Measurements from ENCODE around the gene TMEM119.

Gene TMEM119

DNA sequence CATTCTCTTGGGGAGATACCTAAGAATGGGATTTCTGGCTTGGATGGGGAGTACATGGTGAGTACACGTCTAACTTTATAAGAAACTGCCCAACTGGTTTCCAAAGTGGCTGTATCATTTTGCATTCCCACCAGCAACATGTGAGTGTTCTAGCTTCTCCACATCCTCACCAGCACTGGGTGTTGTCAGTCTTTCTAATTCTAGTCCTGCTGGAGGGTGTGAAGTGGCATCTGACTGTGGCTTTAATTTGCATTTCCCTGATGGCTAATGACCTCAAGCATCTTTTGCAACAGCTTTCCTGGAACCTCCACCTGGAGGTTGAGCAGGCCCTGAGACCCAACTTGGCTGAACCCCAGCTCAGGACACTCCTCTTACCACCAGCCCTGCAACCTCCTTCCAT is 18.0 kb upstream of the TMEM119 start:
- no peak for DNase-seq

DNA sequence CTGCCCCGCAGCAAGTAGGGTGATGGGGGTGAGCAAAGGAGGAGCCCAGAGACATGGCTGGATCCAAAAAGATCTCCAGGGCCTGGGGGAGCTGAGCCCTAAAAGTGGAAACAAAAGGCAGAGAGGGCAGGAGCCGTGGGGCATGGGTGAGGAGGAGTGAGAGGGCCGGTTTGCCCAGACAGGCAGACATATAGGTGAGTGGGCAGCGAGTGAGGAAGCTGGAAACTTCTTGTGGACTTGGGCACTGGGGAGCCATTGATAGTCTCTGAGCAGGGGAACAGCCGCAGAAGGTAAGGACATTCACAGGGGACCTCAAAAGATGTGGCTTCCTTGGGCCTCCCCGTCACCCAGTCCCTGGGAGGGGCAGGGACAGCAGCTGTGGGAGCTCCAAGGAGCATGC is 16.8 kb upstream of the TMEM119 start:
- DNase-seq: no peak

DNA sequence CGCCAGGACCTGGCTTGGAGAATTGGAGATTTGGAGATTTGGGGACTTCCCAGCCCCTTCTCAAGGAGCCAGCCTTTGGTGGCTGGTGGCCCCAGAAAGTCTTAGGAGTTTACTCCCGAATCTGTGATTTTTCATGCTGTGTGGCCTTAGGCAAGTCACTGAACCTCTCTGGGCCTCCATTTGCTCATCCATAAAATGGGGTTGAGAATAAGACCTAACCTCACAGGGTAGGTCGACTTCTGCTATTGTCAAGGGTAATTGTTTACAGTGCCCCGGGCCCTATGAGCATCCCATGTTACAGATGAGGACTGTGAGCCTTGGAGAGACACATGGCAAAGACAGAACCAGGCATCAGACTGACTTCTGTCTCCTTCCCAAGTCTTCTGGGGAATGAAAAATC is 16.2 kb upstream of the TMEM119 start:
- DNase-seq: no peak

DNA sequence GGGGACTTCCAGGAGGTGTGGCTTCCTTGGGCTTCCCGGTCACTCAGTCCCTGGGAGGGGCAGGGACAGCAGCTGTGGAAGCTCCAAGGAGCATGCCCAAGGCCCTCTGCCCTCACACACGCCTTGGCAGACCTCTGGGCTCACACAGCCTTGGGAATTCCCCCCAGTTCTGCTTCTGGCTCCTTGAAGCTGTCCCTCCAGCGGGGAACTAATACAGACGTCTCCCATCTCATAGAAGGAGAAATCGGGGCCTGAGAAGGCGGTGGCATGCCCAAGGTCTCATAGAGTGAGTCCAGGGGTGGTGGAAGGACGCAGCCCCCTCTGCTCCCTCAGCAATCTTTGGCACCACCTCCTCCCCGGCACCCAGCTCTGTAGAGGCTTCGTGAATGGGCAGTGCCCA is 15.7 kb upstream of the TMEM119 start:
- DNase-seq: no peak

DNA sequence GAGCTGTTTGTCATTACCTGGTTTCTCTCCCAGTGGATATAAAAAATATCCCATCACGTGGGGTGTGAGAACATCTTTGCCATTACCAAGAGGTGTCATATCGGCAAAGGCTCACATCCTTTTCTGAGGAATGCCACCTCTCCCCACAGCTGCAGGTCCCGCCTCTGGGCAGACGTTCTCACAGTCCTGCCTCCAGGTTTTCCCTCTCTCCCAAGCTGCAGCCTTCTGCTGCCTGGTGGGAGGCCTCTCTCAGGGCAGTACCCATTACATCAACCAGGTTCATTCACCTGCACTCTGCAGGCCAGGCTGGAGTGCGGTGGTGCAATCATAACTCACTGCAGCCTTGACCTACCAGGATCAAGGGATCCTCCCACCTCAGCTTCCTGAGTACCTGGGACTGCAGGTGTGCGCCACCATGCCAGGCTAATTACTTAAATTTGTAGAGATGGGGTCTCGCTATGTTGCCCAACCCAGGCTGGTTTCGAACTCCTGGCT is 15.0 kb upstream of the TMEM119 start:
- DNase-seq: peak; percentile 16

DNA sequence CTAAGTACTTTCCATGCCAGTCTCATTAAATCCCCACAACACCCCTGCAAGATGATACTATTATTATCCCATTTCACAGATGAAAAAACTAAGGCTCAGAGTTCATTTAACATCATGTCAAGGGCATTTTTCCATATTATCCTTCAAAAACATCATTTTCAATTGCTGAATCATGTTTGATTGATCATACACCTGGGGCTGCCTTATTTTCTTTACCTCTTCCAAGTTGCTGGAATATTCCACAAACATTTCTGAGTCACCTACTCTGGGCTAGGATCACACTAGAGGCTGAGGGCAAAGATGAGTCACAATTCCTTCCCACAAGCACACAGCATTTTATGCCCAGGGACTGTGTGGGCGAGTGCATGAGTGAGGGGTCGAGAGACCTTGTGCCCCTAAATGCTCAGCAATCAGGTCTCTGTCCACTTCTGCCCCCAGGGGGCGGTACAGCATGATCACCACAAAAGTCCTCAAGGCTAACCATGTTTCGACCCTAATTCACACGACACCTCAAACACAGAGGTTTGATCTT is 14.1 kb upstream of the TMEM119 start:
- DNase-seq: no peak

DNA sequence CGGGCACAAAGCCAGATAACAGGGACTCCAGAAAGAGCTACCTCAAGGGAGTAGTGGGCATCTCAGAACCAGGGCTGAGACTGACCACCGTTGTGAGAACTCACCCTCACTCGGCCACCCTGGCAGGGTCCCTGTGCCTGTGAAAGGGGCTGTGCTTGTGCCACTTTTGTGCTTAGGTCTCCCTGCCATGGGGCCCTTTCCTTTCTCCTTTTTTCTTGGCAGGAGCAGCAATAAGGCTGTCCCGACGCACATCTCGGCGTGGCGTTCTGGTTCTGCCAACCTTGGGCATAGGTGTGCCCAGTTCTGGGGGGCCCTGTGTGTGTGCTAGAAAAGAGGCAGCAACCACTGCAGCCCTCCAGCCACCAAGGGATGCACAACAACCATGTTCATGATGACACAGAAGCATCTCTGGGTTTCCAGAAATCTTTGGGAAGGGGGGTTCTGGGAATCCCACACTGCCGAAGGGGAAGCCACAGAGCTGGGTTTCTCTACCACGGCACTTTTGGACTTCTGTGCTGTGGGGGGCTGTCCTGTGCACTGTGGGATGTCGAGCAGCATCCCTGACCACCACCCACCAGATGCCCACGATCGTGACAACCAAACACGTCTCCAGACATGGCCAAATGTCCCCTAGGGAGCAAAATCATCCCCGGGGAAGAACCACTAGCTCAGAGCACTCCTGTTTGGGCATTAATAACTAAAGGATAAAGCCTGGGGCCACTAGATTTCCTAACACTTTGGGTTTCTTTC is 13.1 kb upstream of the TMEM119 start:
- no peak for DNase-seq

DNA sequence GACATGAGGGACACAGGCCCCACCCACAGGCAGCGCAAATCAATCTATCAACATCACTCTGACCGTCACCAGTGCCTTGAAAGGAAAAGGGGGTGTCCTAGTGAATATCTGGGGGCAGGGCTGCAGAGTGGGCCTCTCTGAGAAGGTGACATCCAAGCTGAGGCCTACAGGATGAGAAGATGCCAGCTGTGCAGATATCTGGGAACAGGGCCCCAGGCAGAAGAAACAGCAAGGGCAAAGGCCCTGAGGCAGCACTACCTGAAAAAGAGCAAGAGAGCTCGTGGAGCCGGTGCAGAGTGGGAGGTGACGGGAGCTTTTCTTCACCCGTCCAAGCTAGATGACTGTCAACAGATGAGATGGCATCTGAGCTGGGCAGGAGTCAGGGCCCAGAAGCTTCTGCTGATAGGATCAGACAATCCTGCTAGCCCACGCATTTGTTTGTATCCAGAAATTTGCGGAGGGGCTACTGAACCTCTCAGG is 12.5 kb upstream of the TMEM119 start:
- no peak for DNase-seq

DNA sequence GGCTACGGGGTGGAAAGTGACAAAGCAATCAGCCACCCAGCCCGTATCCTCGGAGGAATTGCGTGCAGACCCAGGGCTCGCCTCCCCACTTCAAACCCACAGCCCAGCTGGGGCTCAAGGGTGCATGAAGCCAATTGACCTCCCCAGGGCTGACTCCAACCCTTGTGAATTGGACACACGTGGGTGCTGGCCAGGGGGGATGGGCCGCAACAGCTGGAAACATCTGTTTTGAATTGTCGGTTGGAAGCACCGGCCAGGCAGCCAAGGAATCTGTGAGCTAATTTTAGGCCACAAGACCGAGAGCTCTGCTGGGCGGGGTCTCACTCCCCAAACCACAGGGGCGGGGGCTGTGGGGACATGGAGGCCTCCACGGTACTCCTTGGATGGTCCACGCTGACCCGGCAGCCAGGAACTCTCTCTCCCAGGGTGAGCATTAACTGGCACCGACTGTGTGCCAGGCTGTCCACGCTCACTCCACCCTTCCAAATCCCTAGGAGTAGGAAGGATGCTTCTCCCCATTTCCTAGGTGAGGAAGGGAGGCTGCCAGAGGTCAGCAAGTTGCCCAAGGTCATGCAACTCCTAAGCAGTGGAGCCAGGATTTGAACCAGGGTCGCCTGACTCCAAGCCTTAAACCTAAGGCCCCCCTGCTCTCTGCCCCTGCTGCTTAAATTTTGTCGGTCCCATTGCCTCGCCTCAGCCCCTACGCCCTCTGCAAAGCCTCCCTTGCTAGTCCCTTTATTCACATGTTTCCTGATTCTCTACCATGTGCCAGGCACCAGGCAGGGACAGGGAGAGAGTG is 11.9 kb upstream of the TMEM119 start:
- no peak for DNase-seq

DNA sequence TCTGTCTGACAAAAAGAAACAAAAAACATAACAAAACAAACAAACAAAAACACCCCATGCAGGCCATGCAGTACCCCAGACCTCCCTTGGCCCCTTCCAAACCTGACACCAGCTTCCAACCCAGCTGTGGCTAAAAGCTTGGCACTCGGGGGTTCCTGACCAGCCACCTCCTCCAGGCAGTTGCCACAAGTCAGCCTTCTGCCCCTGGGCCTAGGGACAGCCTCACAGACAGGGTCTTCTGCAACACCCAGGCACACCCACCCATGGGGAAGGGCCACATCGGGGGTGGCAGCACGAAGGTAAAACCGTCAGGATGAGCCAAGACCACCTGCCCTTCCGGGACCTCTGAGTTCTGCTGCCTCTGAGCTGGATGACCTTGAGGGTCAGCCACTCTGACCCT is 10.7 kb upstream of the TMEM119 start:
- DNase-seq: no peak

DNA sequence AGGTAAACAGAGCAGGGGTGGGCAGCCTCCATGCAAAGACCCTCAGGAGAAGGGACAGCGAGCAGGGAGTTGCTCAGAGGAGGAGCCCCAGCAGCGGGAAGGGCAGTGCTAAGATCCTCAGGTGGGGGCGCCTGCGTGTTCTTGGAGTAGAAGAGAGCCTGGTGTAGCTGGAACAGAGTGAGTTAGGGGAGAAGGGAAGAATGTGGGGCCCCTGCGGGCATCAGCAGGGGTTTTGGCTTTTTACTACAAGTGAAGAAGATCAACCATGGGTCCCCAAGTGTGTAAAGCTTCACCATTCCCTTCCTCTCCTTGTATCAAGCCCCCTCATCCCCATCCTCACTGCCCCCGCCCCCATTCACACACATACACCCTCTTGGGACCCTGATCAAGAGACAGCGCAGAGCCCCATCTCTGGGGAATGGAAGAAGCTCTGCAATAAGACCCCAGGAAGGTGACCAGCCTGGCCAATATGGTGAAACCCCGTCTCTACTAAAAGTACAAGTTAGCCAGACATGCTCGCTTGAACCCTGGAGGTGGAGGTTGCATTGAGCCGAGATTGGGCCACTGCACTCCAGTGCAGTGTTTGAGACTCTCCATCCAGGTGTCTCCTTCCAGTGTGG is 10.2 kb upstream of the TMEM119 start:
- no peak for DNase-seq

DNA sequence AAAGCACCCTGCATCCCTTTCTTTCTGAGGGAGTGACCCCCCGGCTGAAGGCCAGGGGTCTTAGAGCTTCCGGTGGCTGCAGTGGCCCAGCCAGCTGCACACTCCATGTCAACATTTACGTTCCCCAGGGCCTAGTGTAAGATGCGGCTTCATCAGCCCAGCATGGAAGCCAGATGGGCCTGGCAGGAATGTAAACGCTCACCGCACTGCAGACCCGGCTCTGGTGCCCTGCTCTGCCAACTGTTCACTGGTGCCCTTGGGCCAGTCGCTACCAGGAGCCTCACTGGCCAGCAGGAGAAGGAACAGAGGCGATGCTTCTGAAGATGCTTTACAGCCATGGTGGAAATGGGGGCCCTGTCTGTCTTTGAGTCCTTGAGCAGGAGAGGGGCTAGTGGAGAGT is 8.6 kb upstream of the TMEM119 start:
- DNase-seq: no peak

DNA sequence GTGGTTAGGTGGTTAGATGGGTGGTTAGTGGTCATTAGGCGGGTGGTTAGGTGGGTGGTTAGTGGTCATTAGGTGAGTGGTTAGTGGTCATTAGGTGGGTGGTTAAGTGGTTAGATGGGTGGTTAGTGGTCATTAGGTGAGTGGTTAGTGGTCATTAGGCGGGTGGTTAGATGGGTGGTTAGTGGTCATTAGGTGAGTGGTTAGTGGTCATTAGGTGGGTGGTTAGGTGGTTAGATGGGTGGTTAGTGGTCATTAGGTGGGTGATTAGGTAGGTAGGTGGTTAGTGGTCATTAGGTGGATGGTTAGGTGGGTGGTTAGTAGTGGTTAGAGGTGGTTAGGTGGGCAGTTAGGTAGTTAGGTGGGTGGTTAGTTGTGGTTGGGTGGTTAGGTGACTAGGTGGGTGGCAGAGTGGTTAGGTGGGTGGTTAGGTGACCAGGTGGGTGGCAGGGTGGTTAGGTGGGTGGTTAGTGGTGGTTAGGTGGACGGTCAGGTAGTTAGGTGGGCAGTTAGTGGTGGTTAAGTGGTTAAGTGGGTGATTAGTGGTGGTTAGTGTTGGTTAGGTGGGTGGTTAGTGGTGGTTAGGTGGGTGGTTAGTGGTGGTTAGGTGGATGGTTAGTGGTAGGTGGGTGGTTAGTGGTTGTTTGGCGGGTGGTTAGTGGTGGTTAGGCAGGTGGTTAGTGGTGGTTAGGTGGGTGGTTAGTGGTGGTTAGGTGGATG is 8.0 kb upstream of the TMEM119 start:
- DNase-seq: no peak

DNA sequence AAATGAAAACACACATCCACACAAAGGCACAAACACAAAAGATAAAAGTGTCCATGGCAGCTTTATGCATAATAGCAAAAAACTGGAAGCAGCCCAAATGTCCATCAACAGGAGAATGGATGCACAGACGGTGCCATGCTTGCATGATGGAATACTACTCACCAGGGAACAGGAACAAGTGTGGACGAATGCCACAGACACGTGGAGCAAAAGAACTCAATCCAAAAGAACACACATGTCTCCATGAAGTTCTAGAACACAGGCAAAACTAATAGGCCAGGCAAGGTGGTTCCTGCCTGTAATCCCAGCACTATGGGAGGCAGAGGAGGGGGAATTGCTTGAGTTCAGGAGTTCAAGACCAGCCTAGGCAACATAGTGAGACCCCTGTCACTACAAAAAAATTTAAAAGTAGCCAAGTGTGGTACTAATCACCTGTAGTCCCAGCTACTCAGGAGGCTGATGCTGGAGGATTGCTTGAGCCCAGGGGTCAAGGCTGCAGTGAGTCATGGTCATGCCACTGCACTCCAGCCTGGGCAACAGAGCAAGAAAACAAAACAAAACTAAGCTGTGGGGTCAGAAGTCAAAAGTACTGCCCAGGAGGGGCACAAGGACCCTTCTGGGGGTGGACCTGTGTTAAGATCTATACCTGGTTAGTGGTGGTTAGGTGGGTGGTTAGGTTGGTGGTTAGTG is 7.3 kb upstream of the TMEM119 start:
- DNase-seq: no peak

DNA sequence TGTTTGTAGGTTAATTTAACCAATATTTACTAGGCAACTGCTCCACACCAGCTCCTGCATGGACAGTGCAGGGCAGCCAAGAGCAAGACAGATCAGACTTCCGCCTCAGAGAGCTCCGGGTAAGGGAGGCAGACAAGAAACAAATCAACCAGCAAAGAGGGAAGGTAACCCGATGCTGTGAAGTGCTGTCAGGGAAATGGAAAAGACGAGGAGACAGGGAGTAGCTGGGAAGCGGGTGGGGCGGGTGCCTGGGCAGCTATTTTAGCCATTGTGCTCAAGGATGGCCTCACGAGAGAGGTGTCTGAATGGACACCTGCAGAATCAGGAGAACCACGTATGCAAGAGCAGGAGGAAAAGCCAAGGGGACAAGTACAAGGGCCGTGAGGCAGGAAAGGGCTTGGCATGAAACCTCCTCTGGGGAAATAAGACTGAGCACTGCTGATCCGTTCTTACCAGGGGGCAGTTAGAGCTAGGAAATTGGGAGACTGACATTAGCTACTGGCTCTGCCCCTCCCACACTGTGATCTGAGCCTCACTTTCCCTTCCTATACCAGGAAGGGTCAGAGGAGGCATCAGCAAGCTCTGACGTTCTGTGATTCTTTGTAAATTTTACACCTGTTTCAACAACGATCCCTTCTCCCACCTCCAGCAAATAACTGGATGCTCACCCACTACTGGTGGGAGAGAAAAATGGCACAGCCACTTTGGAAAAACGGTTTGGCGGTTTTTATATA is 6.5 kb upstream of the TMEM119 start:
- no peak for DNase-seq

DNA sequence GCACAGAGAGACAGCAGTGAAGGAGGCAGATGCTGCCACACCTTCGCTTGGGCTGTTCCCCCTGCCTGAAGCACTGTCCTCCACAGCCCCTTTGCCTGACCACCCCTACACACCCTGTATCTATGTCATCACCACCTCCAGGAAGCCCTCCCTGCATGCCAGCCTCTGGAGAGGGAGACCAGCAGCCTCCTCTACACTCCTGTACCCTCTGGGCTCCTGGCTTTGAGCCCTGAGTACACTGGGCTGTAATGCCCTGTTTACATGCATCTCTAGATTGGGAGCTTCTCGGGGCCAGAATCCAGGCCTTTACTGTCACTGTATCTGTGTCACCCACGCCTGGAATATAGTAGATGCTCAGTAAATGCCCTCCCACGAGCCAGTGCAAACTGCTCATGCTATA is 5.9 kb upstream of the TMEM119 start:
- DNase-seq: no peak

DNA sequence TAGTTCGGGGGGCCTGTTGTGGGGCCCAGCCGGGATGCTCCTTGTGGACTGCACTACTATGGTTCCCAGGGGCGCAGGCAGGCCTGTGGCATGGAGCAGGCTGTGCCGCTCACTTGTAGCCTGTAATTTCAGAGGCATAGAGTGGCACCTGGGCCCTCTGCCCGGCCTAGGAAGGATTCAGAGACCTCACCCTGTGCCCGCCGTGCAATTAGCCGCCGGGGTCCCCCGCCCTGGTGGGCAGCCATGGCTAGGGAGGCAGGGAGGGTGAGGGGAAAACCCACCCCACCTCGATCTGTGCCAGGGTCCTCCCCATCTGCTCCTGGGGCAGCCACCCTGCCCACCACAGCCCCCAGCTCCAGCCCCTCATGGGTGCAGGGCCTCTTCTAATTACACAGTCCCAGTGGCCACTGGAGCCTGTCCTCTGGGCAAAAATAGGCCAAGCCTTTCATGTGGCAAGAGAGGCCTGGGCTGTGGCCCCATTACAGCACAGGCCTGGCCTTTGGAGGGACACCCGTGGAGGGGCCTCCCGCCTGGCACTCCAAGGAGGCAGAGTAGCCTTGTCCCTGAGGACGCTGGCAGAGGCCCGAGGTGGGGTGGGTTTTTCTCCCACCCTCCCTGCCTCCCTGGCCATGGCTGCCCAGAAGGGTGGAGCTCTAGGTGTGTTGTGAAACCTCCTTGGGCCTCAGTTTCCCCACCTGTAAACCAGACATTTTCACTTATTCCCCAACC is 5.3 kb upstream of the TMEM119 start:
- no peak for DNase-seq

DNA sequence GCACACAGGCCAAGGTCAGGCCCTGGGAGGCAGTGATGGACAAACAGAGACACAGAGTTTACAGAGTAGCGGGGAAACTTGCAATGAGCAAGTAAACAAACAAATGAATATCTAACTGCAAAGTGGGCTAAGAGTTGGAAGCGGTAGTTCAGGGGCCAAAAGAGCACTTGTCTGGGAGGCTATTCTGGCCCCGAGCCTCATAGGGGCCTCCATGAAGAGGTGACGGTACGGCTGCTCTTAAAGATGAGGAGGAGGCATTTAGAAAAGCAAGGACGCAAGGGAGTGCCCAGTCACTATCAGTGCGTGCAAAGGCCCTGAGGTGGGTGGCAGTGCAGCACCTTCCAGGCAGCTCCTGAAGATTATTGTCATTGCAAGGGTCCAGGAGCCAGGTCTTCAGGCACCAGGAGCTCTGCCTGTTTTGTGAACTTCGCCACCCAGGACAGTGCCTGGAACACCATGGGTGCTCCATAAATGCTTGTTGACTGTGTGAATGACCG is 4.4 kb upstream of the TMEM119 start:
- no peak for DNase-seq

DNA sequence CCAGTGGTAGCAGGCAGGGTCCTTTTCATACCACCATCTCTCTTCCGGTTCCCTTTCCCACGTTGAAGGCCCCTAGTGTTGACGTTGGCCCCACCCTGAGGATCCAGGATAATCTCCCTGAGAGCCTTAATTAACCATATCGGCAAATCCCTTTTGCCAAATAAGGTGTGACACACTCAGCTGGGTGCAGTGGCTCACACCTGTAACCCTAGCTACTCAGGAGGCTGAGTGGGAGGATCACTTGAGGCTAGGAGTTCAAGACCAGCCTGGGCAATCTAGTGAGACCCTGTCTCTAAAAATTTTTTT is 2.8 kb upstream of the TMEM119 start:
- DNase-seq: no peak

DNA sequence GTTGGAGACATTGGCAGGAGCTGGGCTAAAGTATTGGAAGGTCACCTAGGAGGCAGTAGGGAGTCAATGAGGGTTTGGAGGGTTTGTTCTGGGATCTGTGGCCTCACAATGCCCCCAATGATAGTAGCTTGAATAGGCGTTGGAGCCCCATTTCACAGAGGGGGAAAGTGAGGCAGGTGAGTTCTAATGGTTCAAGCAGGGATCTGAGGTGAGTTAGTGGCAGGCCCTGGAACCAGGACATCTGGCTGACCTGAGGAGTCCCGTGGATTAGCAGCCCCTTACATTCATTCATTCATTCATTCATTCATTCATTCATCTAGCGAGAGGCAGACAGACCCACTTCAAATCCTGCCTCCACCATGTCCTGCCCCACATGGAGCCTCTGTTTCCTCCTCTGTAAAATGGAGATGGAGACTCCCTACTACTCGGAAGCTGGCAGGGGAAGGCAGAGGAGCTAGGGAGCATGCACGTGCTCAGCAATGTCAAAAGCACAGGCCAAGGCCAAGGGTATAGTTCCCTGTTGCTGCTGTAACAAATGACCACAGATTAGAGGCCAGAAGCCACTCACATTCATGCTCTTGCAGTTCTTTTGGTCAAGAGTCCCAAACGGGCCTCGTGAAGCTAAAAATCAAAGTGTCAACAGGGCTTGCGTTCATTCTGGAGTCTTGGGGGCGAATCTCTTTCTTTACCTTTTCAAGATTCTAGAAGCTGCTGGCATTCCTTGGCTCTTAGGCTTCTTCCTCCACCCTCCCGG is 2.2 kb upstream of the TMEM119 start:
- no peak for DNase-seq
